ENCODE data around the gene MLEC.
"Not testable (repeated sequence)": the region's sequence is repeated elsewhere in the genome, so short reads cannot be mapped to it uniquely, and the experiment has no call there.

The MLEC gene

GRCh38 chr12:120668091-120668867 lies 18.7 kb upstream of the MLEC start:
- TF ChIP-seq ESRRG (CRISPR knock-in tag; IDR thresholded peaks at IDR 0.05) (no peak), CSRNP3 (CRISPR knock-in tag; IDR thresholded peaks at IDR 0.05) (no peak), RARB (CRISPR knock-in tag; IDR thresholded peaks at IDR 0.05) (no peak), ZNF70 (CRISPR knock-in tag; IDR thresholded peaks at IDR 0.05) (no peak), ISL1 (CRISPR knock-in tag; IDR thresholded peaks at IDR 0.05) (no peak), GLIS3 (CRISPR knock-in tag; IDR thresholded peaks at IDR 0.05) (no peak), TCF4 (CRISPR knock-in tag; IDR thresholded peaks at IDR 0.05; ENCODE audit: borderline replicate concordance) (no peak), CSDC2 (CRISPR knock-in tag; IDR thresholded peaks at IDR 0.05) (no peak), ARNTL (CRISPR knock-in tag; IDR thresholded peaks at IDR 0.05; ENCODE audit: borderline replicate concordance, low read depth) (no peak), SNAI2 (CRISPR knock-in tag; IDR thresholded peaks at IDR 0.05) (no peak)
- TF ChIP-seq, protein P1, sequence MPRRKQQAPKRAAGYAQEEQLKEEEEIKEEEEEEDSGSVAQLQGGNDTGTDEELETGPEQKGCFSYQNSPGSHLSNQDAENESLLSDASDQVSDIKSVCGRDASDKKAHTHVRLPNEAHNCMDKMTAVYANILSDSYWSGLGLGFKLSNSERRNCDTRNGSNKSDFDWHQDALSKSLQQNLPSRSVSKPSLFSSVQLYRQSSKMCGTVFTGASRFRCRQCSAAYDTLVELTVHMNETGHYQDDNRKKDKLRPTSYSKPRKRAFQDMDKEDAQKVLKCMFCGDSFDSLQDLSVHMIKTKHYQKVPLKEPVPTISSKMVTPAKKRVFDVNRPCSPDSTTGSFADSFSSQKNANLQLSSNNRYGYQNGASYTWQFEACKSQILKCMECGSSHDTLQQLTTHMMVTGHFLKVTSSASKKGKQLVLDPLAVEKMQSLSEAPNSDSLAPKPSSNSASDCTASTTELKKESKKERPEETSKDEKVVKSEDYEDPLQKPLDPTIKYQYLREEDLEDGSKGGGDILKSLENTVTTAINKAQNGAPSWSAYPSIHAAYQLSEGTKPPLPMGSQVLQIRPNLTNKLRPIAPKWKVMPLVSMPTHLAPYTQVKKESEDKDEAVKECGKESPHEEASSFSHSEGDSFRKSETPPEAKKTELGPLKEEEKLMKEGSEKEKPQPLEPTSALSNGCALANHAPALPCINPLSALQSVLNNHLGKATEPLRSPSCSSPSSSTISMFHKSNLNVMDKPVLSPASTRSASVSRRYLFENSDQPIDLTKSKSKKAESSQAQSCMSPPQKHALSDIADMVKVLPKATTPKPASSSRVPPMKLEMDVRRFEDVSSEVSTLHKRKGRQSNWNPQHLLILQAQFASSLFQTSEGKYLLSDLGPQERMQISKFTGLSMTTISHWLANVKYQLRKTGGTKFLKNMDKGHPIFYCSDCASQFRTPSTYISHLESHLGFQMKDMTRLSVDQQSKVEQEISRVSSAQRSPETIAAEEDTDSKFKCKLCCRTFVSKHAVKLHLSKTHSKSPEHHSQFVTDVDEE (CRISPR knock-in tag; IDR thresholded peaks at IDR 0.05) = no peak
- TF ChIP-seq, protein P2, sequence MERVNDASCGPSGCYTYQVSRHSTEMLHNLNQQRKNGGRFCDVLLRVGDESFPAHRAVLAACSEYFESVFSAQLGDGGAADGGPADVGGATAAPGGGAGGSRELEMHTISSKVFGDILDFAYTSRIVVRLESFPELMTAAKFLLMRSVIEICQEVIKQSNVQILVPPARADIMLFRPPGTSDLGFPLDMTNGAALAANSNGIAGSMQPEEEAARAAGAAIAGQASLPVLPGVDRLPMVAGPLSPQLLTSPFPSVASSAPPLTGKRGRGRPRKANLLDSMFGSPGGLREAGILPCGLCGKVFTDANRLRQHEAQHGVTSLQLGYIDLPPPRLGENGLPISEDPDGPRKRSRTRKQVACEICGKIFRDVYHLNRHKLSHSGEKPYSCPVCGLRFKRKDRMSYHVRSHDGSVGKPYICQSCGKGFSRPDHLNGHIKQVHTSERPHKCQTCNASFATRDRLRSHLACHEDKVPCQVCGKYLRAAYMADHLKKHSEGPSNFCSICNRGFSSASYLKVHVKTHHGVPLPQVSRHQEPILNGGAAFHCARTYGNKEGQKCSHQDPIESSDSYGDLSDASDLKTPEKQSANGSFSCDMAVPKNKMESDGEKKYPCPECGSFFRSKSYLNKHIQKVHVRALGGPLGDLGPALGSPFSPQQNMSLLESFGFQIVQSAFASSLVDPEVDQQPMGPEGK (CRISPR knock-in tag; IDR thresholded peaks at IDR 0.05; ENCODE audit: borderline replicate concordance) = no peak
- no peak for ATAC-seq

DNA sequence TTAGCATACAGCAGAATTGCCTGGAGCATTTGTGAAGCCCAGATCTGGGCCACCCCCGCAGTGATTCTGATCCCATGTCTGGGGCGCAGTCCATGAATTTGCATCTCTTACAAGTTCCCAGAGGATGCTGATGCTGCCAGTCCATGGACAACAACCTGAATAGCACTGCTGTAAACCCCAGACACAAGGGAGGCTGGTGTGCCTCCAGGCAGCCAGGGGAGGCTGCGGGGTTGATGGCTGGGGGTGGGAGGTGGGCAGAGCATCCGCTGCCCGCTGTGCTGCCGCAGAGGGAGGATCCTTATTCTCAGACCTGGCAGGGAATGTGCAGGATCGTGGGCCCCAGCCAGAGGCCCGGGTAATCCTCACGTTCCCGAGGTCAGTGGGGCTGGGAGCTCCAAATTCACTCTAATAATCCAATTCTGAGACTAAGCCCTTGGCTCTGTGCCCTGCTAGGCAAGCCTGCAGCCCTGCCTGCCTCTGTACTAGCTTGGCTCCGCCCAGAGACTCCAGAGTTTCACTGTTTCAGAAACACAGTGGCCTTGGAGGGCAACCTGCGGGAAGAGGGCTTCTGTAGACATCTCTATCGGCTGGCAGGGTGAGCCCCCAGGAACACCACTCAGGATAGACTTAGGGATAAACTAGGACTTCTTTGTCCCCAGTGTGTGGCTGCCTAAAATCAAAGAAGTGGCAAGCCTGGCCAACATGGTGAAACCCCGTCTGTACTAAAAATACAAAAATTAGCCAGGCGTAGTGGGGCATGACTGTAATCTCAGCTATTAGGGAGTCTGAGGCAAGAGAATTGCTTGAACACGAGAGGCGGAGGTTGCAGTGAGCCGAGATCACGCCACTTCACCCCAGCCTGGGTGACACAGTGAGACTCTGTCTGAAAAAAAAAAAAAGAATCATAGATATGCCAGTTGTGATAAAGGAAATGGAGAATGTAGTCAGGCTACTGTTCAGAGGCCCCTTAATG lies 17.8 kb upstream of the MLEC start:
- ATAC-seq = peak; percentile 92
- TF ChIP-seq CSDC2 (CRISPR knock-in tag; IDR thresholded peaks at IDR 0.05) = no peak
- no peak for TF ChIP-seq CREB5 (CRISPR knock-in tag; IDR thresholded peaks at IDR 0.05; ENCODE audit: low read depth)
- TF ChIP-seq, protein P3, sequence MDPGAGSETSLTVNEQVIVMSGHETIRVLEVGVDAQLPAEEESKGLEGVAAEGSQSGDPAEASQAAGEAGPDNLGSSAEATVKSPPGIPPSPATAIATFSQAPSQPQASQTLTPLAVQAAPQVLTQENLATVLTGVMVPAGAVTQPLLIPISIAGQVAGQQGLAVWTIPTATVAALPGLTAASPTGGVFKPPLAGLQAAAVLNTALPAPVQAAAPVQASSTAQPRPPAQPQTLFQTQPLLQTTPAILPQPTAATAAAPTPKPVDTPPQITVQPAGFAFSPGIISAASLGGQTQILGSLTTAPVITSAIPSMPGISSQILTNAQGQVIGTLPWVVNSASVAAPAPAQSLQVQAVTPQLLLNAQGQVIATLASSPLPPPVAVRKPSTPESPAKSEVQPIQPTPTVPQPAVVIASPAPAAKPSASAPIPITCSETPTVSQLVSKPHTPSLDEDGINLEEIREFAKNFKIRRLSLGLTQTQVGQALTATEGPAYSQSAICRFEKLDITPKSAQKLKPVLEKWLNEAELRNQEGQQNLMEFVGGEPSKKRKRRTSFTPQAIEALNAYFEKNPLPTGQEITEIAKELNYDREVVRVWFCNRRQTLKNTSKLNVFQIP (CRISPR knock-in tag; IDR thresholded peaks at IDR 0.05; ENCODE audit: borderline replicate concordance, low read depth) = no peak

GRCh38 chr12:120670237-120670636 lies 16.7 kb upstream of the MLEC start:
- ATAC-seq = not testable (repeated sequence)

GRCh38 chr12:120670667-120671066 lies 16.3 kb upstream of the MLEC start:
- no peak for TF ChIP-seq CSDC2 (CRISPR knock-in tag; IDR thresholded peaks at IDR 0.05)
- TF ChIP-seq ZFP30 (CRISPR knock-in tag; IDR thresholded peaks at IDR 0.05) = no peak
- TF ChIP-seq BACH2 (CRISPR knock-in tag; IDR thresholded peaks at IDR 0.05; ENCODE audit: borderline replicate concordance) = no peak
- TF ChIP-seq ARNTL (CRISPR knock-in tag; IDR thresholded peaks at IDR 0.05; ENCODE audit: borderline replicate concordance, low read depth) = no peak
- TF ChIP-seq, protein P3 (CRISPR knock-in tag; IDR thresholded peaks at IDR 0.05; ENCODE audit: borderline replicate concordance, low read depth) = no peak
- no peak for TF ChIP-seq ISL1 (CRISPR knock-in tag; IDR thresholded peaks at IDR 0.05)
- TF ChIP-seq ZNF70 (CRISPR knock-in tag; IDR thresholded peaks at IDR 0.05) = no peak
- TF ChIP-seq, protein P1 (CRISPR knock-in tag; IDR thresholded peaks at IDR 0.05) = no peak
- no peak for TF ChIP-seq ZC3H10 (CRISPR knock-in tag; IDR thresholded peaks at IDR 0.05)
- no peak for TF ChIP-seq SNAI2 (CRISPR knock-in tag; IDR thresholded peaks at IDR 0.05)
- no peak for TF ChIP-seq ZFP3 (CRISPR knock-in tag; IDR thresholded peaks at IDR 0.05)
- no peak for ATAC-seq

Measured in SK-N-SH treated with all-trans-retinoic acid at 6 μM for 48 hours (cell line).